Activated T-cell treated with anti-CD3 and anti-CD28 coated beads, Interleukin-2, amount 50 U/mL, for 1 hour (primary cell): ENCODE data around the gene KIAA0825.

ENCODE experiments used
- DNase-seq: peaks from one replicate; pipeline ENCODE4 v3.0.0-alpha.2; 2020

KIAA0825 gene

GRCh38 chr5:94571415-94571814 is 47.0 kb downstream of the KIAA0825 start:
- no peak for DNase-seq

- DNase-seq = no peak
Observed at GRCh38 chr5:94564812-94565211, 53.6 kb downstream of the KIAA0825 start.

GRCh38 chr5:94562327-94562971 is 56.0 kb downstream of the KIAA0825 start:
- DNase-seq = no peak

GRCh38 chr5:94558028-94558427 is 60.4 kb downstream of the KIAA0825 start:
- DNase-seq = no peak

GRCh38 chr5:94551858-94552257 is 66.5 kb downstream of the KIAA0825 start:
- no peak for DNase-seq

GRCh38 chr5:94545870-94546625 is 72.4 kb downstream of the KIAA0825 start:
- no peak for DNase-seq

GRCh38 chr5:94544875-94545547 is 73.4 kb downstream of the KIAA0825 start:
- DNase-seq = no peak

GRCh38 chr5:94544031-94544650 is 74.3 kb downstream of the KIAA0825 start:
- DNase-seq = no peak

- no peak for DNase-seq
Observed at GRCh38 chr5:94540856-94541494, 77.4 kb downstream of the KIAA0825 start.

- DNase-seq = no peak
Observed at GRCh38 chr5:94538260-94538659, 80.1 kb downstream of the KIAA0825 start.

GRCh38 chr5:94526706-94527105 is 91.7 kb downstream of the KIAA0825 start:
- no peak for DNase-seq

GRCh38 chr5:94524841-94525697 is 93.3 kb downstream of the KIAA0825 start:
- no peak for DNase-seq

GRCh38 chr5:94523018-94523417 is 95.4 kb downstream of the KIAA0825 start:
- DNase-seq = no peak

GRCh38 chr5:94522117-94522516 is 96.3 kb downstream of the KIAA0825 start:
- DNase-seq = no peak

- DNase-seq = no peak
Observed at GRCh38 chr5:94517490-94518488, 100.6 kb downstream of the KIAA0825 start.

GRCh38 chr5:94516148-94516547 is 102.3 kb downstream of the KIAA0825 start:
- no peak for DNase-seq

GRCh38 chr5:94508461-94509148 is 109.8 kb downstream of the KIAA0825 start:
- DNase-seq = no peak

GRCh38 chr5:94505327-94506068 is 112.9 kb downstream of the KIAA0825 start:
- no peak for DNase-seq

- no peak for DNase-seq
Observed at GRCh38 chr5:94503677-94504076, 114.7 kb downstream of the KIAA0825 start.
